Thyroid gland (tissue), 4 donors: ENCODE measurements around the gene EPB41L4A.

Experiments
- POLR2A ChIP-seq, 2 donors: fragments of 450-650 bp; IDR thresholded peaks; one replicate each; pipeline ENCODE4 v1.6.1; 2017; ENCODE audit warnings: antibody characterized with exemption in 2 of 2, mild to moderate bottlenecking in 2 of 2, moderate library complexity in 1 of 2
- TF ChIP-seq, protein P1 (sequence below), 6 experiments: fragments of 200-600 bp in 3 of 6; fragments of 450-650 bp in 3 of 6; sonication (generic) in 3 of 6; IDR thresholded peaks; one replicate each; pipeline ENCODE4 v1.5.1; 2016 to 2019; ENCODE audit warnings: antibody characterized with exemption in 6 of 6, mild to moderate bottlenecking in 2 of 6, inconsistent platforms in 1 of 6, moderate library complexity in 1 of 6

DNA sequence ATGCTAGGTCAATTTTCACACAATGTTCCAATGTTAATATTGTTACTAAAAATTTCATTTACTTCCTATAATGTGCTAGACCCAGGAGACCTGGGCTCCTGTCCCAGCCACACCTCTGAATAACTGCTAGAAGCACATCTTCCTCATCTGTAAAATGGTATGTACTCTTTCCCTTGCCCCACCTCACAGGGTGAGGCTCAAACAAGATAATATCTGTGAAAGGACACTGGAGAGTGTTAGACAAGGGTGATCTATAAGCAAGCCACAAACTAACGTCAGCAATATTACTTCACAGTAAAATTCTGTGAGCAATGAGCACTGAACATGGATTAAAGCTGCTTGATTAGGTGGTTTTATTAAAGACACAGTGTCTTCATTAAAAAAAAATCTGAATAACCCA, 186.4 kb downstream of the EPB41L4A start:
- TF ChIP-seq, protein P1, sequence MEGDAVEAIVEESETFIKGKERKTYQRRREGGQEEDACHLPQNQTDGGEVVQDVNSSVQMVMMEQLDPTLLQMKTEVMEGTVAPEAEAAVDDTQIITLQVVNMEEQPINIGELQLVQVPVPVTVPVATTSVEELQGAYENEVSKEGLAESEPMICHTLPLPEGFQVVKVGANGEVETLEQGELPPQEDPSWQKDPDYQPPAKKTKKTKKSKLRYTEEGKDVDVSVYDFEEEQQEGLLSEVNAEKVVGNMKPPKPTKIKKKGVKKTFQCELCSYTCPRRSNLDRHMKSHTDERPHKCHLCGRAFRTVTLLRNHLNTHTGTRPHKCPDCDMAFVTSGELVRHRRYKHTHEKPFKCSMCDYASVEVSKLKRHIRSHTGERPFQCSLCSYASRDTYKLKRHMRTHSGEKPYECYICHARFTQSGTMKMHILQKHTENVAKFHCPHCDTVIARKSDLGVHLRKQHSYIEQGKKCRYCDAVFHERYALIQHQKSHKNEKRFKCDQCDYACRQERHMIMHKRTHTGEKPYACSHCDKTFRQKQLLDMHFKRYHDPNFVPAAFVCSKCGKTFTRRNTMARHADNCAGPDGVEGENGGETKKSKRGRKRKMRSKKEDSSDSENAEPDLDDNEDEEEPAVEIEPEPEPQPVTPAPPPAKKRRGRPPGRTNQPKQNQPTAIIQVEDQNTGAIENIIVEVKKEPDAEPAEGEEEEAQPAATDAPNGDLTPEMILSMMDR (IDR thresholded peaks at IDR 0.05): no peak
- no peak for TF ChIP-seq POLR2A (IDR thresholded peaks at IDR 0.05)
